ENCODE data around the gene MPIG6B.

MPIG6B gene

DNA sequence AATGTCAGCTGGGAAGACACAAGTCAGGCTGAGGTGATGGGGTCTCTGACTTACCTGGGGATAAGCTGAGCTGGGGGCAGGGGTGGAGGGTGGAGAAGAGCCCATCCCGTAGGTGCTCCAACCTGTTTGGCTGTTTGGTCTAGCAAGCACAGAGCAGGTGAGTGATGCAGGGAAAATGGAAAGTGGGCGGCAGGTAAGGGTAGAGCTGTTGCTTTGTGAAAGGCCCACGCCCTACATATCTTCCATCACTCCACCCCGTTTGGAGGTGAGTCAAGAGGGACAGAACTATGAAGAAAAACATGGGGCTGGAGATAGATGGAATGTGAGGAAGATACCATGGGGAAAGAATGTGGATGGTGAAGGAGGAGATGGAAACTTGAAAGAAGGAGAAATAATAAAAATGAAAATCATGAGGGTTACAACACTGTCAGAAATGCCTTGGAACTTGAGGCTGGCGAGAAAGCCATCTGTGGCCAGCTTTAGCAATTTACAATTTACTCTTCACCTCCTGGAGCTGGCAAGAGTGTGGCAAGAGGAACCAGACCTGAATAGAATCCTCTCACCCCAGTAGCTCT lies 2.9 kb upstream of the MPIG6B start:
- no peak overlapping the region for H3K4me2 ChIP-seq
- no peak overlapping the region for H3K4me3 ChIP-seq
- no peaks in the 10 kb centered on the region for H3K27me3 ChIP-seq

DNA sequence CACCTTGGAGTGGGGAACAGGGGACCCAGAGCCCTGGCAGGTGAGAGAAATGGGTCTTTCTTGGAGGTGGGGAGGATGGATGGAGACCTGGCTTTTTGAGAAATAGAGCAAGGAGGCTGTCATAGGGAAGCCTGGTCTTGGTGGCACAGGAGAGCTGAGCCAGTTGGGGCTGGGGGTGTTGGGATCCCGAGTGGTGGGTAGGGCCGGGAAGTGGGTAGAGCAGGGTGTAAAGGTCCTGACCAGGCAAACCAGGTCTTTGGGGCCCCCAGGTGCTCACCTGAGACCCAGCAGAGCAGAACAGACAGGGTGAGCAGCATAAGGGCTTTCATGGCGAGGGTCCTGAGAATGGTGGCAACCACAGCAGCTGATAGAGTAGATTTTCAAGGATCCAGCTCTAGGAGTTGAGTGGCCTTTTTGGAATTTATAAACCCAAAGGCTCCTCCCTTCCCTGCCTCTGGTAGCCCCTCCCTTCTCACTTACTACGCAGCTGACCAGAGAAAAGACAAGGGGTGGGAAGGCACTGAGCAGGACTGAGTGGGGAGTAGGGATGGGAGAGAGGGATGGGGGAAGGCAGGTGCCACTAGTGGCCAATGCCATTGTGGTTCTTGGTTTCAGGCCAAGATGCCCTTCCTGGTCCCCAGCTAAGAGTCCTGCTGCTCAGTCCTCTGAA lies 1.7 kb upstream of the MPIG6B start, which contains the start of gene LY6G6C:
Gene LY6G6C (minus strand): TSS at position 396 of the 670 bp plus-strand sequence. CDS start 67 bp downstream, at position 329.
- peaks cover 23% of the 10 kb centered on the region for H4K20me1 ChIP-seq
- H3K4me2 ChIP-seq, result peak within 1 kb of the TSS; percentile 99
- H3K4me3 ChIP-seq, result no peak within 1 kb of the TSS
- peak within 1 kb of the TSS; percentile 66; the same call in 1 of the 2 replicates for H3K27ac ChIP-seq
- H3K36me3 ChIP-seq, result peaks cover 19% of the 10 kb centered on the region
- H3K9me3 ChIP-seq, result no peaks in the 10 kb centered on the region
- TF ChIP-seq Cebpa-rat (IDR thresholded peaks at IDR 0.05), result no peak
- H3K27me3 ChIP-seq, result no peaks in the 10 kb centered on the region
- H3K4me1 ChIP-seq, result peaks cover 53% of the 10 kb centered on the region
- H3K9ac ChIP-seq, result no peak within 1 kb of the TSS

More for the DNA sequence above, 2.9 kb upstream of the MPIG6B start:
- Histone ChIP-seq H3K4me1 (peaks cover 44% of the 10 kb centered on the region), H3K27ac (no peak overlapping the region), H3K9ac (no peak overlapping the region), H3K36me3 (peaks cover 7% of the 10 kb centered on the region; the same call in 1 of the 2 replicates), H4K20me1 (peaks cover 17% of the 10 kb centered on the region), H3K9me3 (no peaks in the 10 kb centered on the region)
- TF ChIP-seq Cebpa-rat (IDR thresholded peaks at IDR 0.05), result no peak

GRCh38 chr6:31722173-31722572 lies 1.0 kb upstream of the MPIG6B start:
- no peak overlapping the region for H3K9ac ChIP-seq
- TF ChIP-seq Cebpa-rat (IDR thresholded peaks at IDR 0.05), result no peak
- H4K20me1 ChIP-seq, result peaks cover 30% of the 10 kb centered on the region
- peaks cover 26% of the 10 kb centered on the region for H3K36me3 ChIP-seq
- H3K4me2 ChIP-seq, result peak overlapping the region; percentile 99; the same call in 1 of the 2 replicates
- peaks cover 60% of the 10 kb centered on the region for H3K4me1 ChIP-seq
- no peak overlapping the region for H3K4me3 ChIP-seq
- H3K27ac ChIP-seq, result no peak overlapping the region
- no peaks in the 10 kb centered on the region for H3K27me3 ChIP-seq
- no peaks in the 10 kb centered on the region for H3K9me3 ChIP-seq

GRCh38 chr6:31723980-31724691 lies 963 bp downstream of the MPIG6B start:
- no peaks in the 10 kb centered on the region for H3K9me3 ChIP-seq
- TF ChIP-seq Cebpa-rat (IDR thresholded peaks at IDR 0.05), result no peak
- peaks cover 34% of the 10 kb centered on the region for H3K36me3 ChIP-seq
- H3K4me1 ChIP-seq, result peaks cover 79% of the 10 kb centered on the region
- H3K4me2 ChIP-seq, result peak overlapping the region; percentile 99
- H3K9ac ChIP-seq, result peak overlapping the region; percentile 55; the same call in 1 of the 2 replicates
- peak overlapping the region; percentile 56 for H3K4me3 ChIP-seq
- peaks cover 47% of the 10 kb centered on the region for H4K20me1 ChIP-seq
- H3K27ac ChIP-seq, result peak overlapping the region; percentile 83
- H3K27me3 ChIP-seq, result no peaks in the 10 kb centered on the region

GRCh38 chr6:31725502-31726350 lies 2.6 kb downstream of the MPIG6B start:
- H4K20me1 ChIP-seq, result peaks cover 53% of the 10 kb centered on the region
- H3K27ac ChIP-seq, result no peak overlapping the region
- TF ChIP-seq Cebpa-rat (IDR thresholded peaks at IDR 0.05), result no peak
- H3K9me3 ChIP-seq, result no peaks in the 10 kb centered on the region
- peaks cover 40% of the 10 kb centered on the region for H3K36me3 ChIP-seq
- peak overlapping the region; percentile 99 for H3K4me2 ChIP-seq
- no peak overlapping the region for H3K4me3 ChIP-seq
- peaks cover 87% of the 10 kb centered on the region for H3K4me1 ChIP-seq
- no peaks in the 10 kb centered on the region for H3K27me3 ChIP-seq
- H3K9ac ChIP-seq, result no peak overlapping the region

DNA sequence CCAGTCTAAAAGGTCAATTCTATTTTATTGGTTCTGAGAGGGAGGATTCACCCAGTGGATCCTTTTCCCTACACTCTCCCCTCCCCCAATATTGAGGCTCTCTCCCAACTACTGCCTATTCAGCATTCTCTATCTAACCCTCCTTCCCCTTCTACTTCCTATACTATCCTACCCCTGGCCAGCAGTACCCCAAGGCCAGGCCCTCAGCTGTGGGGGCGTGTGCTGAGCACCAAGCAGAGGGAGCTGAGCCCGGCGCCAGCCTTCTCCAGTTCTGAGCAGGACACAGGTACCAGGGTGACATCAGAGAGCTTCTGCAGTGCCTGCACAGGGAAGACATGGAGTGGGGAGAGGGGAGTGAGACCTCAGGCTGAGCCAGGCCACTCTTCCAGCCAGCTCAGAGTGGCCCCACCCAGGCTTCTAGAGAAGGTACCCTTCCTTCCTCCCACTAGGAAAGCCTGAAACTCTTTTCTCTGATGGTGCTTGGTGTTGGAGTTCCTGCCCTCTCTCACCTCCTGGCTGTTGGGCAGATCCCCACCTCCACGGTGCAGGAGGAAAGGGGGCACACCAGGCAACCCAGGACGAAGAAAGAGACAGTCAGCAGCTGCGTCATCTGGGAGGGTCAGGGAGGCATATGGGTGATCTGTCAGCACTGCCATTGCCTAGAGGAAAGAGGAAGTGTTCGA lies 4.0 kb downstream of the MPIG6B start:
- peak overlapping the region; percentile 11; the same call in 1 of the 2 replicates for H3K4me3 ChIP-seq
- peaks cover 68% of the 10 kb centered on the region for H4K20me1 ChIP-seq
- H3K27me3 ChIP-seq, result no peaks in the 10 kb centered on the region
- H3K27ac ChIP-seq, result peak overlapping the region; percentile 88
- H3K9ac ChIP-seq, result peak overlapping the region; percentile 68
- H3K36me3 ChIP-seq, result peaks cover 54% of the 10 kb centered on the region
- H3K9me3 ChIP-seq, result no peaks in the 10 kb centered on the region
- TF ChIP-seq Cebpa-rat (IDR thresholded peaks at IDR 0.05), result no peak
- peaks cover 90% of the 10 kb centered on the region for H3K4me1 ChIP-seq
- peak overlapping the region; percentile 99 for H3K4me2 ChIP-seq

- TF ChIP-seq Cebpa-rat (IDR thresholded peaks at IDR 0.05), result no peak
- H3K4me1 ChIP-seq, result peaks cover 89% of the 10 kb centered on the region
- H3K9ac ChIP-seq, result peak overlapping the region; percentile 89
- no peaks in the 10 kb centered on the region for H3K9me3 ChIP-seq
- H3K36me3 ChIP-seq, result peaks cover 62% of the 10 kb centered on the region
- peak overlapping the region; percentile 88 for H3K27ac ChIP-seq
- peak overlapping the region; percentile 99 for H3K4me2 ChIP-seq
- no peaks in the 10 kb centered on the region for H3K27me3 ChIP-seq
- peaks cover 74% of the 10 kb centered on the region for H4K20me1 ChIP-seq
- peak overlapping the region; percentile 94 for H3K4me3 ChIP-seq
Measured at GRCh38 chr6:31727717-31728671, 4.8 kb downstream of the MPIG6B start.
